DND-41 (cell line): ENCODE results near the gene SLC39A10.
A peak's percentile ranks its signal among the peaks of the same experiment; 100 is the strongest.

Experiments used
- ATAC-seq: fragments of 200-7000 bp; cut with Tn5 transposase; 3 replicates; pipeline ENCODE4 v1.9.1; 2021; ENCODE audit warnings: low read depth; ENCODE audit not compliant: insufficient read depth
- DNase-seq: peaks from one replicate; pipeline ENCODE4 v3.0.0-alpha.2; 2020
- H2AFZ ChIP-seq: 2 replicates; pipeline ENCODE4 v1.6.0; 2012; ENCODE audit warnings: low read depth, low read length
- H3K27ac ChIP-seq: 2 replicates; pipeline ENCODE4 v1.5.1; 2012; ENCODE audit warnings: low read length, inconsistent platforms
- H3K27me3 ChIP-seq: fragments of 200-600 bp; sonication (generic); 2 replicates; pipeline ENCODE4 v1.6.0; 2012; ENCODE audit warnings: low read length, mild to moderate bottlenecking, inconsistent platforms; ENCODE audit not compliant: insufficient read depth, poor library complexity
- H3K36me3 ChIP-seq: 2 replicates; pipeline ENCODE4 v1.5.1; 2012; ENCODE audit warnings: low read length, inconsistent platforms; ENCODE audit not compliant: insufficient read depth
- H3K4me1 ChIP-seq: 2 replicates; pipeline ENCODE4 v1.5.1; 2012; ENCODE audit warnings: mild to moderate bottlenecking, low read length; ENCODE audit not compliant: insufficient read depth
- H3K4me2 ChIP-seq: 2 replicates; pipeline ENCODE4 v1.6.0; 2012; ENCODE audit warnings: mild to moderate bottlenecking, moderate library complexity, low read length, inconsistent platforms; ENCODE audit not compliant: insufficient read depth
- H3K4me3 ChIP-seq, 2 experiments: fragments of 200-600 bp in 1 of 2; shearing (Covaris generic) in 1 of 2; 2 replicates each; pipeline ENCODE4 v1.5.1; 2012 to 2016; ENCODE audit warnings: inconsistent platforms in 2 of 2, low read length in 2 of 2, mild to moderate bottlenecking in 2 of 2, low read depth in 1 of 2, moderate library complexity in 1 of 2
- H3K79me2 ChIP-seq: 2 replicates; pipeline ENCODE4 v1.6.0; 2012; ENCODE audit warnings: low read length, inconsistent platforms; ENCODE audit not compliant: insufficient read depth
- H3K9ac ChIP-seq: 2 replicates; pipeline ENCODE4 v1.6.0; 2012; ENCODE audit warnings: low read depth, mild to moderate bottlenecking, inconsistent platforms, low read length, moderate library complexity
- H3K9me3 ChIP-seq: 2 replicates; pipeline ENCODE4 v1.5.1; 2012; ENCODE audit warnings: low read length, moderate library complexity, mild to moderate bottlenecking, inconsistent platforms; ENCODE audit not compliant: insufficient read depth, severe bottlenecking
- H4K20me1 ChIP-seq: 2 replicates; pipeline ENCODE4 v1.6.0; 2012; ENCODE audit warnings: low read length; ENCODE audit not compliant: insufficient read depth
- EZH2 ChIP-seq: IDR thresholded peaks from 3 replicates; pipeline ENCODE4 v1.6.1; 2012; ENCODE audit warnings: borderline replicate concordance, low read depth, mild to moderate bottlenecking, moderate library complexity, low read length, inconsistent platforms; ENCODE audit not compliant: severe bottlenecking
- TF ChIP-seq, protein P1 (sequence below): IDR thresholded peaks from 2 replicates; pipeline ENCODE4 v1.5.1; 2012; ENCODE audit warnings: borderline replicate concordance, low read length, moderate library complexity, mild to moderate bottlenecking; ENCODE audit not compliant: poor library complexity, severe bottlenecking; ENCODE audit errors: extremely low read depth

The SLC39A10 gene

DNA sequence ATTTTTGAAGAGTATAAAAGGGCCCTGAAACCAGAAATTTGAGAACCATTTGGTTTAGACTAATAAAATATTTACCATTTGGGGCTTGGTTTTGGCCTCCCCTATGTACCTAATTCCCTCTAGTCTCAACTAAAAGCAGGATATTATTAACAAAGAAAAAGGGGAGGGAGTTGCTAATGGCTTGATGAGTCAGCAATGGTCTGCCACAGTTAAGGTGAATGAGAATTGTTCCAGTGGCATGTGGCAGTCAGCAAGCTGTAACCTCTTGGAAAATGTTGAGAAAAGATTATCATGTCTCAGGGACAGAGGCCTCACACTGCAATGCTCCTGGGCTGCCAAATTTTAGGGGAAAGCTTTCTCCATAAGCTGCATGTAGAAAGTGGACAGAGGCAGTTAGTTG, 20.1 kb upstream of the SLC39A10 start:
- Histone ChIP-seq H3K4me2 (no peak overlapping the region), H3K27me3 (no peaks in the 10 kb centered on the region), H3K36me3 (no peaks in the 10 kb centered on the region), H3K4me1 (peaks cover 21% of the 10 kb centered on the region), H2AFZ (no peak overlapping the region), H3K4me3 (no peak overlapping the region), H4K20me1 (no peaks in the 10 kb centered on the region), H3K27ac (no peak overlapping the region), H3K9me3 (no peaks in the 10 kb centered on the region), H3K9ac (no peak overlapping the region), H3K79me2 (no peaks in the 10 kb centered on the region)
- DNase-seq: no peak
- TF ChIP-seq, protein P1, sequence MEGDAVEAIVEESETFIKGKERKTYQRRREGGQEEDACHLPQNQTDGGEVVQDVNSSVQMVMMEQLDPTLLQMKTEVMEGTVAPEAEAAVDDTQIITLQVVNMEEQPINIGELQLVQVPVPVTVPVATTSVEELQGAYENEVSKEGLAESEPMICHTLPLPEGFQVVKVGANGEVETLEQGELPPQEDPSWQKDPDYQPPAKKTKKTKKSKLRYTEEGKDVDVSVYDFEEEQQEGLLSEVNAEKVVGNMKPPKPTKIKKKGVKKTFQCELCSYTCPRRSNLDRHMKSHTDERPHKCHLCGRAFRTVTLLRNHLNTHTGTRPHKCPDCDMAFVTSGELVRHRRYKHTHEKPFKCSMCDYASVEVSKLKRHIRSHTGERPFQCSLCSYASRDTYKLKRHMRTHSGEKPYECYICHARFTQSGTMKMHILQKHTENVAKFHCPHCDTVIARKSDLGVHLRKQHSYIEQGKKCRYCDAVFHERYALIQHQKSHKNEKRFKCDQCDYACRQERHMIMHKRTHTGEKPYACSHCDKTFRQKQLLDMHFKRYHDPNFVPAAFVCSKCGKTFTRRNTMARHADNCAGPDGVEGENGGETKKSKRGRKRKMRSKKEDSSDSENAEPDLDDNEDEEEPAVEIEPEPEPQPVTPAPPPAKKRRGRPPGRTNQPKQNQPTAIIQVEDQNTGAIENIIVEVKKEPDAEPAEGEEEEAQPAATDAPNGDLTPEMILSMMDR: no peak
- no peak for TF ChIP-seq EZH2
- ATAC-seq: no peak; the same call in 2 of the 3 replicates

DNA sequence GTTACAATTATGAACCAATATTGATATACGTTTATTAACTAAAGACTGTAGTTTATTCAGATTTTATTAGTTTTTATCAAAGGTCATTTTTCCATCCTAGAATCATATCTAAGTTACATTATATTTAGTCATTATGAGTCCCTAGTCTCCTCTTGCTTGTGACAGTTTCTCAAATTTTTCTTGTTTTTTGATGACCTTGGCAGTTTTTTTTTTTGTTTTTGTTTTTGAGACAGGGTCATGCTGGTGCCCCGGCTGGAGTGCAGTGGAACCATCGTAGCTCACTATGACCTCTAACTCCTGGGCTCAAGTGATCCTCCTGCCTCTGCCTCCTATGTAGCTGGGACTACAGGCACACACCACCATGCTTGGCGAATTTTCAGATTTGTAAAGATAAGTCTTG, 18.3 kb upstream of the SLC39A10 start:
- ATAC-seq: no peak
- TF ChIP-seq EZH2: no peak
- TF ChIP-seq, protein P1: no peak

DNA sequence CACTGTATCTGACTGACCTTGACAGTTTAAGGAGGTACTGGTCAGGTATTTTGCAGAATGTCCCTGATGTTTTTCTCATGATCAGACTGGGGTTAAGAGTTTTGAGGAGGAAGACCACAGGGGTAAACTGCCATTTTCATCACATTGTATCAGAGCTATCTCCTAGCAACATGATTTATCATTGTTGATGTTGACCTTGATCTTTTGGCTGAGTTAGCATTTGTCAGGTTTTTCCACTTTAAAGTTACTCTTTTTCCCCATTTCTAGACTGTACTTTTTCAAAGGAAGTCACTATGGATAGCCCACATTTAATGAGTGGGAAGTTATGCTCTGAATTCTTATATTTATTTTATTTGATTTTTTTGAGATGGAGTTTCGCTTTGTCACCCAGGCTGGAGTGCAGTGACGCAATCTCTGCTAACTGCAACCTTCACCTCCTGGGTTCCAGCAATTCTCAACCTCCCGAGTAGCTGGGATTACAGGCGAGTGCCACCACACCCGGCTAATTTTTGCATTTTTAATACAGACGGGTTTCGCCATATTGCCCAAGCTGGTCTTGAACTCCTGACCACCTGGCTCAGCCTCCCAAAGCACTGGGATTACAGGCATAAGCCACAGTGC, 17.7 kb upstream of the SLC39A10 start:
- Histone ChIP-seq H3K79me2 (no peaks in the 10 kb centered on the region), H3K4me3 (no peak overlapping the region), H3K9ac (no peak overlapping the region), H3K27me3 (no peaks in the 10 kb centered on the region), H3K36me3 (no peaks in the 10 kb centered on the region), H4K20me1 (no peaks in the 10 kb centered on the region), H3K4me2 (no peak overlapping the region), H3K27ac (peak overlapping the region; percentile 32; the same call in 1 of the 2 replicates), H2AFZ (no peak overlapping the region), H3K9me3 (no peaks in the 10 kb centered on the region), H3K4me1 (peaks cover 4% of the 10 kb centered on the region; the same call in 1 of the 2 replicates)
- ATAC-seq (no peak), DNase-seq (no peak)
- no peak for TF ChIP-seq EZH2
- TF ChIP-seq, protein P1: no peak

More for the DNA sequence above, 18.3 kb upstream of the SLC39A10 start:
- Histone ChIP-seq H3K9me3 (no peaks in the 10 kb centered on the region), H3K4me3 (no peak overlapping the region), H3K4me2 (no peak overlapping the region), H3K4me1 (peaks cover 10% of the 10 kb centered on the region), H2AFZ (no peak overlapping the region), H3K79me2 (no peaks in the 10 kb centered on the region), H3K27ac (no peak overlapping the region), H3K36me3 (no peaks in the 10 kb centered on the region), H3K9ac (no peak overlapping the region), H3K27me3 (no peaks in the 10 kb centered on the region), H4K20me1 (no peaks in the 10 kb centered on the region)
- DNase-seq: no peak
